Measurements from ENCODE around the gene BNIP3.

BNIP3 gene

GRCh38 chr10:131947631-131948347 lies 33.9 kb downstream of the BNIP3 start:
- Histone ChIP-seq H4K20me1 (peaks cover 7 to 90% (median 43%) of the 10 kb centered on the region in 11 experiments; a peak in 17 of 22 replicates), H3K9ac (no peak overlapping the region)

GRCh38 chr10:131946880-131947279 lies 34.8 kb downstream of the BNIP3 start:
- no peak for TF ChIP-seq Cebpa-rat (IDR thresholded peaks at IDR 0.05)
- Histone ChIP-seq H3K4me2 (no peak overlapping the region), H3K9ac (no peak overlapping the region), H3K4me3 (no peak overlapping the region), H4K20me1 (peaks cover 7 to 93% (median 50%) of the 10 kb centered on the region in 11 experiments; a peak in 17 of 22 replicates), H3K36me3 (peaks cover 91 to 100% (median 97%) of the 10 kb centered on the region in 11 experiments), H3K4me1 (peaks cover 0 to 21% (median 10%) of the 10 kb centered on the region in 10 experiments; a peak in 13 of 20 replicates), H3K9me3 (replicated peaks in 1 of 11) (peaks cover 0 to 5% (median 0%) of the 10 kb centered on the region in 11 experiments; a peak in 2 of 22 replicates), H3K27me3 (no peaks in the 10 kb centered on the region), H3K27ac (no peak overlapping the region)

More at GRCh38 chr10:131947631-131948347, 33.9 kb downstream of the BNIP3 start:
- H3K4me3 ChIP-seq = no peak overlapping the region
- peak overlapping the region in 7 of 11 experiments; percentile 3 to 65 (median 34); a peak in 12 of 22 replicates for H3K4me2 ChIP-seq
- no peak for TF ChIP-seq Cebpa-rat (IDR thresholded peaks at IDR 0.05)
- H3K36me3 ChIP-seq = peaks cover 84 to 98% (median 91%) of the 10 kb centered on the region in 11 experiments
- H3K9me3 ChIP-seq (replicated peaks in 1 of 11) = peaks cover 0 to 5% (median 0%) of the 10 kb centered on the region in 11 experiments; a peak in 2 of 22 replicates
- no peak overlapping the region for H3K27ac ChIP-seq
- H3K27me3 ChIP-seq = no peaks in the 10 kb centered on the region
- peaks cover 0 to 21% (median 10%) of the 10 kb centered on the region in 10 experiments; a peak in 13 of 20 replicates for H3K4me1 ChIP-seq

GRCh38 chr10:131946321-131946751 lies 35.4 kb downstream of the BNIP3 start:
- Histone ChIP-seq H3K27ac (no peak overlapping the region), H4K20me1 (peaks cover 7 to 93% (median 54%) of the 10 kb centered on the region in 11 experiments; a peak in 18 of 22 replicates), H3K9ac (no peak overlapping the region), H3K4me1 (peaks cover 0 to 21% (median 10%) of the 10 kb centered on the region in 10 experiments; a peak in 13 of 20 replicates), H3K27me3 (no peaks in the 10 kb centered on the region), H3K9me3 (replicated peaks in 1 of 11) (peaks cover 0 to 5% (median 0%) of the 10 kb centered on the region in 11 experiments; a peak in 1 of 22 replicates), H3K4me3 (no peak overlapping the region), H3K36me3 (peaks cover 91 to 100% (median 97%) of the 10 kb centered on the region in 11 experiments), H3K4me2 (no peak overlapping the region)
- no peak for TF ChIP-seq Cebpa-rat (IDR thresholded peaks at IDR 0.05)

GRCh38 chr10:131944976-131945695 lies 36.6 kb downstream of the BNIP3 start:
- H3K36me3 ChIP-seq = peaks cover 91 to 100% (median 97%) of the 10 kb centered on the region in 11 experiments
- no peak overlapping the region for H3K4me2 ChIP-seq
- no peaks in the 10 kb centered on the region for H3K9me3 ChIP-seq (replicated peaks in 1 of 11)
- H3K4me3 ChIP-seq = no peak overlapping the region
- peaks cover 7 to 95% (median 66%) of the 10 kb centered on the region in 11 experiments; a peak in 19 of 22 replicates for H4K20me1 ChIP-seq
- no peak overlapping the region for H3K9ac ChIP-seq
- H3K4me1 ChIP-seq = peaks cover 0 to 21% (median 10%) of the 10 kb centered on the region in 10 experiments; a peak in 13 of 20 replicates
- H3K27me3 ChIP-seq = no peaks in the 10 kb centered on the region
- no peak for TF ChIP-seq Cebpa-rat (IDR thresholded peaks at IDR 0.05)
- no peak overlapping the region for H3K27ac ChIP-seq

- H3K27ac ChIP-seq = no peak overlapping the region
- H3K27me3 ChIP-seq = no peaks in the 10 kb centered on the region
- H3K4me1 ChIP-seq = peaks cover 0 to 21% (median 10%) of the 10 kb centered on the region in 10 experiments; a peak in 13 of 20 replicates
- TF ChIP-seq Cebpa-rat (IDR thresholded peaks at IDR 0.05) = no peak
- H3K9me3 ChIP-seq (replicated peaks in 1 of 11) = no peaks in the 10 kb centered on the region
- no peak overlapping the region for H3K4me2 ChIP-seq
- H3K9ac ChIP-seq = no peak overlapping the region
- peaks cover 9 to 100% (median 73%) of the 10 kb centered on the region in 11 experiments; a peak in 20 of 22 replicates for H4K20me1 ChIP-seq
- no peak overlapping the region for H3K4me3 ChIP-seq
- peaks cover 93 to 100% (median 99%) of the 10 kb centered on the region in 11 experiments for H3K36me3 ChIP-seq
These were observed 37.3 kb downstream of the BNIP3 start for GRCh38 chr10:131944412-131944811.

- Histone ChIP-seq H3K9me3 (replicated peaks in 1 of 11) (no peaks in the 10 kb centered on the region), H3K4me2 (no peak overlapping the region), H3K4me3 (no peak overlapping the region), H3K27me3 (no peaks in the 10 kb centered on the region), H3K36me3 (peaks cover 90 to 100% (median 96%) of the 10 kb centered on the region in 11 experiments), H4K20me1 (peaks cover 17 to 98% (median 75%) of the 10 kb centered on the region in 11 experiments; a peak in 21 of 22 replicates), H3K9ac (no peak overlapping the region), H3K27ac (no peak overlapping the region), H3K4me1 (peaks cover 0 to 16% (median 9%) of the 10 kb centered on the region in 10 experiments; a peak in 13 of 20 replicates)
- no peak for TF ChIP-seq Cebpa-rat (IDR thresholded peaks at IDR 0.05)
These were observed 38.5 kb downstream of the BNIP3 start for GRCh38 chr10:131943021-131943814.

GRCh38 chr10:131942455-131942854 lies 39.3 kb downstream of the BNIP3 start:
- Histone ChIP-seq H3K4me1 (peaks cover under 1 to 9% (median 2%) of the 10 kb centered on the region in 10 experiments; a peak in 18 of 20 replicates), H3K4me3 (no peak overlapping the region), H3K9me3 (replicated peaks in 1 of 11) (no peaks in the 10 kb centered on the region), H3K4me2 (no peak overlapping the region), H4K20me1 (peaks cover 22 to 98% (median 75%) of the 10 kb centered on the region in 11 experiments; a peak in 21 of 22 replicates), H3K36me3 (peaks cover 90 to 100% (median 96%) of the 10 kb centered on the region in 11 experiments), H3K27ac (no peak overlapping the region), H3K27me3 (no peaks in the 10 kb centered on the region), H3K9ac (no peak overlapping the region)
- TF ChIP-seq Cebpa-rat (IDR thresholded peaks at IDR 0.05) = no peak

- no peak overlapping the region for H3K27ac ChIP-seq
- H3K36me3 ChIP-seq = peaks cover 80 to 100% (median 90%) of the 10 kb centered on the region in 11 experiments
- no peak overlapping the region for H3K9ac ChIP-seq
- no peaks in the 10 kb centered on the region for H3K9me3 ChIP-seq (replicated peaks in 1 of 11)
- H3K4me1 ChIP-seq = peaks cover 12 to 39% (median 37%) of the 10 kb centered on the region in 10 experiments
- H4K20me1 ChIP-seq = peaks cover 52 to 98% (median 80%) of the 10 kb centered on the region in 11 experiments
- no peak overlapping the region for H3K4me2 ChIP-seq
- TF ChIP-seq Cebpa-rat (IDR thresholded peaks at IDR 0.05) = no peak
- no peaks in the 10 kb centered on the region for H3K27me3 ChIP-seq
- H3K4me3 ChIP-seq = no peak overlapping the region
These were observed 43.0 kb downstream of the BNIP3 start for GRCh38 chr10:131938681-131939080.
